ENCODE data around the gene ALDH1L2.

The ALDH1L2 gene

GRCh38 chr12:105036937-105037649 is 47.2 kb downstream of the ALDH1L2 start:
- no peak for DNase-seq (ENCODE audit: low read depth in 3 of 3, low spot score in 1 of 3)

DNA sequence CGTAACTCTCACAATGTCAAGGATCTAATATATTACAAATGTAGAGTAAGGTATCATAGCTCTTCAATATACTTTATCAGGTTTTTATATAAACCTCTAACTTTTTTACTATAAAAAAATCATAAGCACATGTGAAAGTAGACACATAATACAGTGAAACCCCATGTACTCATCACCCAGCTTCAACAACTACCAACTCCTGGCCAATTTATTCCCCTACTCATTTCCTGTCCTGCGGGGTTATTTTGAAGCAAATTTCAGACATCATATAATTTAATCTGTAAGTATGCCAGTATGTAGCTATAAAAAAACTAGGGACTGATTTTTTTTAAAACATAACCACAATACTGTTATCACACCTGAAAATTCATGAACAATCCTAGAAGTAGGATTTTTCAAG is 50.4 kb downstream of the ALDH1L2 start:
- DNase-seq (ENCODE audit: low read depth in 3 of 3, low spot score in 1 of 3), result no peak

- no peak for DNase-seq (ENCODE audit: low read depth in 3 of 3, low spot score in 1 of 3)
These were observed 51.4 kb downstream of the ALDH1L2 start for GRCh38 chr12:105032703-105033357.

DNA sequence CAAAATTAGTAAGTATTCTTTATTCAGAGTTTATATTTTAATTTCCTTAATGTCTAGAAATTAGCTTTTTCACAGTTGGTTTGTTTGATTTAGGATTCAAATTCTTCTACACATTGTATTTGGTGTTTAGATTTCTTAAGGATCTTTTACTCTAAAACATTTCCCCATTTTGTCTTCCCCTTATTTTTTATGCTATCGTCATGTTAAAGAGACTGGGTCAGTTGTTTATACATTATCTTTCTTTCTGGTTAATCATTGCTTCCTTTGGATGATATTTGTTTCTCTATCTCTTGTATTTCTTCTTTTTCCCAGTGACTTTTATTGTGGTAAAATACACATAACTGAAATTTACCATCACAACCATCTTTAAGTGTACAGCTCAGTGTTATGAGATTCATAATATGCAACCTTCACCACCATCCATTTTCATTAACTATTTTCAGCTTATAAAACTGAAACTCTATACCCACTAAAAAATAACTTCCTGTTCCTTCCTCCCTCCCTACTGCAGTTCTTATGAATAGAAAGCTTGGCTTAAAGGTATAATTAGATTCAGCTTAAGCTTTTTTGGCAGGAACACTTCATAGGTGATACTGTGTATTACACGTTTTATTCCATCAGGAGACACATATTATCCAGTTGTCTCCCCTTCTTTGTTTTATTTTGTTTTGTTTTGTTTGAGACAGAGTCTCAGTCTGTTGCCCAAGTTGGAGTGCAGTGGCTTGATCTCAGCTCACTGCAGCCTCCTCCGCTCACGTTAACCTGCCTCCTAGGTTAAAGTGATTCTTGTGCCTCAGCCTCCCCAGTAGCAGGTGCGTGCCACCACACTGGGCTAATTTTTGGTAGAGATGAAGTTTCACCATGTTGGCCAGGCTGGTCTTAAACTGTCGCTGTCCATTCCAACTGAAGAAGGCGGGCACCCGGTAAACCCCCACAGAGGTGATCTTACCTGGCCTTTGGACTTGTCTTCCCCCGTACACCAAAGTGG is 53.1 kb downstream of the ALDH1L2 start:
- DNase-seq (ENCODE audit: low read depth in 3 of 3, low spot score in 1 of 3), result no peak

GRCh38 chr12:105026411-105026810 is 57.8 kb downstream of the ALDH1L2 start:
- no peak for DNase-seq (ENCODE audit: low read depth in 3 of 3, low spot score in 1 of 3)

DNA sequence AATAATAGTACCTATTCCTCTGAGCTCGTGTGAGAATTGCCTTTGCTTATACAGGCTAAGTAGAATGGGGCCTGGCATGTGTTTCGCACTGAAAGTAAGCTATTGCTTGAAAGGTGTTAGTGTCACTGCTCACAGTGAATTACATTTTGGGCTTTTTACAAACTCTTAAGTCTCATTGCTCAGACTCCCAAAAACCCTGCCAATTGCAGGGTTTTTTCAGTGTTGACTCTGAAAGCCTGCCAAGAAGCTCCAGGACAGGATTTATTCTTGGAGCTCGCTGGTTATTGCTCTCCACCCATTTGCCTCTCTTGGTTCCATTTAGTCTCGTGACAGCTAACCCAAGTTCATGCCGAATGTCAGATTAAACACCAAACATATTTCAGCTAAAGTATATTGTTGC is 58.4 kb downstream of the ALDH1L2 start:
- DNase-seq (ENCODE audit: low read depth in 3 of 3, low spot score in 1 of 3), result no peak

- no peak for DNase-seq (ENCODE audit: low read depth in 3 of 3, low spot score in 1 of 3)
These were observed 59.3 kb downstream of the ALDH1L2 start for GRCh38 chr12:105024928-105025327.

DNA sequence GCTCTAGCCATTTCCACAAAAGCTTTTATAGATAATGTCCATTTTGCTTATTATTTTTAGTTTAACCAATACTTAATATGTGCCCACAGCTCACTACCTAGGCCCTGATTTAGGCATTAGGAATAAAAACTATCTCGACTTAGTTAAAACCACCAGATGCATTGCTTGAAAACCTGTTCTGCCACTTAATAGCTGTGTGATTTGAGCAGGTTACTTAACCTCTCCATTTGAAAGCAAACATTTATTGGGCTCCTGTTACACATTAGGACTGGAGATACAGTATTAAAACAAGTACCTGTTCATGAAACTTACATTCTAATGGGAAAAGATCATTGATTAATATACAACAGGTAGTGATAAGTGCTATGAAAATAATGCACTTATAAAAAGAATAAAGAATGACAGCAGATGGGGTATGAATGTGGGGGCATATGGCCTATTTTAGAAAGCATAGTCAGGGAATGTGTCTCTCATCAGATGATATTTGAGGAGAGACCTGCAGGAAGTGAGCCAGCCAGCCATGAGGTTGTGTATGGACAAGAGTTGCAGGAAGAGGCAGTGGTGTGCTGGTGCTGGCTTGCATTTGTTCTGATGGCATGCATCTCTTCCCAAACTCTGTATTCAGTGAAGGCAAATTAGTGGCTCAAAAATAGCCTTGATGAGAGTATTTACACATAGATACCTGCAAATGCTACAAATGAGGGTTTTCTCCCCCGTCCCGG is 63.9 kb downstream of the ALDH1L2 start:
- no peak for DNase-seq (ENCODE audit: low read depth in 3 of 3, low spot score in 1 of 3)

- DNase-seq (ENCODE audit: low read depth in 3 of 3, low spot score in 1 of 3), result no peak
These were observed 65.5 kb downstream of the ALDH1L2 start for GRCh38 chr12:105018776-105019175.

DNA sequence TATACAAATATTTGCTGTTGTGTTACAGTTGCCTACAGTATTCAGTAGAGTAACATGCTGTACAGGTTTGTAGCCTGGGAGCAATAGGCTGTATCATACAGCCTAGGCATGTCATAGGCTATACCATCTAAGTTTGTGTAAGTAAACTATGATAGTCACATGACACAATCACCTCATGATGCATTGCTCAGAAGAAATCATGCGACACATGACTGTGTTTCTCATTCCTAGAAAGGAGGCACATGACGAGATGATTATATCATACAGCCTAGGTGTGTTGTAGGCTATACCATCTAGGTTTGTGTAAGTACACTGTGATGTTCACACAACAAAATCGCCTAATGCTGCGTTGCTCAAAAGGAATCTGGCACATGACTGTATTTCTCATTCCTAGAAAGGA is 66.2 kb downstream of the ALDH1L2 start:
- no peak for DNase-seq (ENCODE audit: low read depth in 3 of 3, low spot score in 1 of 3)

DNA sequence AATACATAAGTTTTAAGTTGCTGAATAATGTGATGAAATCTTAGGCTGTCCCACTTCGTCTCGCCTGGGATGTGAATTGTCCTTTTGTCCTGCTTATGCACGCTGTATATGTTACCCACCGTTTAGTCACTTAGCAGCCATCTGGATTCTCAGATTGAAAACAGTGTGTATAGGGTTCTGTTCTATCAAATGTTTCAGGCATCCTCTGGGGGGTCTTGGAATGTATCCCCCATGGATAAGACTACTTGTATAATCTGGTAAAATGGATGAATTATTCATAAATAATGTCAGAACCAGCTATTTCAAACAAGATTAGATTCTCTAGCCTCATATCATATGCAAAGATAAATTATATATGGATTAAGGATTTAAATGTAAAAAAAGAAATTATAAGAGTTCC is 68.7 kb downstream of the ALDH1L2 start:
- DNase-seq (ENCODE audit: low read depth in 3 of 3, low spot score in 1 of 3), result no peak

GRCh38 chr12:105014603-105015002 is 69.7 kb downstream of the ALDH1L2 start:
- no peak for DNase-seq (ENCODE audit: low read depth in 3 of 3, low spot score in 1 of 3)

DNA sequence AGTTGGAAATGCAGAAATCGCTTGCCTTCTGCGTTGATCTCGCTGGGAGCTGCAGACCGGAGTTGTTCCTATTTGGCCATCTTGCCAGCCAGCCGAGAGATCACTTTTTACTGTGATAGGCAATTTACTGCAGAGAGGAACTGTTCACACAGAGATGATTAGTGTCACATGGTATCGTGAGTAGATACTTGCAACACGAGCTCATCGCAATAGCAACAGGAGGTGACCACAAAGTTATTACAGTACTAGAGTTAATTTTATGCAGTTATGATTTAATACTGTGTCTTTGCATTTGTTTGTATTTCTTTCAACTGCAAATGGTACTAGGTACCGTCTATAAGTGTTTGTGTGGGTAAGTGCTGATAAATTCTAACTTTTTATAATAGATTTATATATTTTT is 70.4 kb downstream of the ALDH1L2 start:
- no peak for DNase-seq (ENCODE audit: low read depth in 3 of 3, low spot score in 1 of 3)

- no peak for DNase-seq (ENCODE audit: low read depth in 3 of 3, low spot score in 1 of 3)
These were observed 82.8 kb downstream of the ALDH1L2 start for GRCh38 chr12:105001476-105001875.

DNA sequence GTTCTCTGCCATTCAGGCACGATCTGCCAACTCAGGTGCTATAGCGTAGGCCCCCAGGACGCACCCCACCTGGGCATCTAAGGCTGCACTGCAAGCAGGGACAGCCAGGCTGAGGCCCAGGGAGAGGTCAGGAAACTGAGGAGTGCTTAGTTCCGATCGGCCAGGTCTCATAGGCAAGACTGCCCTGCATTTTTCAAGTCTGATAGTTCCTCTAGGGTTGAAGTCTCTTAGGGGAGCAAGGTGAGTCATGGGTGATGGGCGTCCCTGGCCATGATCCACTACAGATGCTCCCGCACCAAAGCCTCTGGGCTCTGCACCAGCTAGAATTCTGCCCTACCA is 84.9 kb downstream of the ALDH1L2 start:
- no peak for DNase-seq (ENCODE audit: low read depth in 3 of 3, low spot score in 1 of 3)

DNA sequence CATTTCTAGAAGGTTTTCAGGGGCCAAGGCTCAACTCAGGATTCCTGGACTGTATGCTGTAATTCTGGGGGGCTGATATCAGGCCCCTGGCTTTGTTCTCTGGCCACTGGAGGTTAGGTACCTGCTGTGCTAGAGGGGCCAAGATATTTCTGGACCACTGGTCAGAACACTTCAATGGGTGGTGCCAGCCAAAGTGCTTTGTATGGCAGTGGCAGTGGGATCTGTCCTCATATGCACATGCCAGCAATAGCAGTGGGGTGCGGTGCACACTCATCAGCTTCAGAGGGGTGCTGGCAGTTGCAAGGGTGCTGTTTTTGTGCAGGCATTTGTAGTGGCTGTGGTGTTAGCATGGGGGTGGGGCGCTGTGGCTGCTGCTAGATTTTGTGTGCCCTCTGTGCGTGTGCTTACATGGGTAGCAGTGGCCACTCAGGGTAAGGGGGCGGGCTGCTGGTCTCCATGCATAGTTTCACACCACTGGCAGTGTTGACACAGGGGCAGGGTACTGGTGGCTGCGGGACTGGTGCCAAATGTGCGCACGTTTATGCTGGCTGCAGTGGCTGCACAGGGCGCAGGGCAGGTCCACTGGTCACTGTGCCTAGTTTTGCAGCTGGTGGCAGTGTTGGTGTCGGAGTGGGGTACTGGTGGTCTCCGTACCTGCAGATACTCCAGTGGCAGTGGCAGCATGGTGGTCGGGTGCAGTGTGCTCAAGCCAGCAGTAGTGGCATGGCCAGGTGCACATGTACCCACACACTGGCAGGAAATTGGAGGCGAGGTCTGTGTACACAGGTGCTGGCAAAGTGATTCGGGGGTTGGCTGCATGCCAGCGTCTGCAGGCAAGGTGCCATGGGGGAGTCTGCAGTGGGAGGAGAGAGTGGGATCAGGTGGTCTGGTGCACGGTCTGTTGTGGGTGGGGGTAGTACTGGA is 85.6 kb downstream of the ALDH1L2 start:
- no peak for DNase-seq (ENCODE audit: low read depth in 3 of 3, low spot score in 1 of 3)

GRCh38 chr12:104997541-104997940 is 86.7 kb downstream of the ALDH1L2 start:
- DNase-seq (ENCODE audit: low read depth in 3 of 3, low spot score in 1 of 3), result no peak

DNA sequence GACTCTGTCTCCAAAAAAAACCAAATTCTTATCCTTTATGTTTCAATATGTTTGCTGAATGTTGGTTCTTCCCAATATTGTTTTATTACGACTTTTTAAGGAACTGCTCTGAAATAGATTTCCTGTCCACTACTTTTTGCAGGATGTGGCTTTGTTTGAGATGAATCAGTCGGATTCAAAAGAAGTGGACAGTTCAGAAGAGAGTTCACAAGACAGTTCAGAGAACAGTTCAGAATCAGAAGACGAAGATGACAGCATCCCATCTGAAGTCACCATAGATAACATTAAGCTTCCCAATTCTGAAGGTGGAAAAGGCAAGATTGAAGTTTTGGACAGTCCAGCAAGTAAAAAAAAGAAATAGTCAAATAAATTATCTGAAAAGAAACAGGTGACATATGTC is 89.9 kb downstream of the ALDH1L2 start:
- DNase-seq (ENCODE audit: low read depth in 3 of 3, low spot score in 1 of 3), result no peak

DNA sequence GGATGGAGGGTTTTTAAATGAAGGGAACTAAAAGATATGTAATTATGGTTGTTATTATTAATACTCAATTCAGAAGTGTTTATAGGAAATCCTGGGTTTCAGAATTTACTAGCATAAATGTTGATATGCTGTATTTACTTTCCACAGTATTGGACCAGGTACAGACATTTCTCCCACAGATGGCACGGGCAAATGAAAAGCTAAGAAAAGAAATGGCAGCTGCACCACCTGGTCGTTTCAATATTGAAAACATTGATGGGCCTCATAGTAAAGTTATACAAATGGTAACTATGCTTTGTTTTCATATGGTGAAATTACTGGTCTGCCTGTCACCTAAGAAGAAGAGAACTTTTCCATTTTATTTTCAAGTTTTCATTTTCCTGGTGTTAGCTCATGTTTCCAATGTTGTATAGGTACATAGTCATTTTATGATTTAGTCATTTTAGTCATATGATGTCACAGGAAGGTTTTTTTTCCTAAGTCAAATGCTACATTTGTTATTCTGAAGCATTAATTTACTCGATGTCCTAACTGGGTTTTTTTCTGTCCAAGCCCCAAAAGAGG is 92.6 kb downstream of the ALDH1L2 start:
- no peak for DNase-seq (ENCODE audit: low read depth in 3 of 3, low spot score in 1 of 3)

GRCh38 chr12:104990950-104991349 is 93.3 kb downstream of the ALDH1L2 start:
- no peak for DNase-seq (ENCODE audit: low read depth in 3 of 3, low spot score in 1 of 3)
